Measurements from ENCODE around the gene TRANK1. TPM values are rescaled to one million over a fixed set of nuclear protein-coding genes. Genes with fewer than 3 reads are reported as not detected.

TRANK1 gene
- total and polyA plus RNA-seq, 2 experiments from 2014 or later, result 1.8 to 6.7 TPM

GRCh38 chr3:36893826-36894225 is 51.0 kb downstream of the TRANK1 start (continued):
- no peak for TF ChIP-seq ZNF462 (CRISPR knock-in tag; IDR thresholded peaks at IDR 0.05)

DNA sequence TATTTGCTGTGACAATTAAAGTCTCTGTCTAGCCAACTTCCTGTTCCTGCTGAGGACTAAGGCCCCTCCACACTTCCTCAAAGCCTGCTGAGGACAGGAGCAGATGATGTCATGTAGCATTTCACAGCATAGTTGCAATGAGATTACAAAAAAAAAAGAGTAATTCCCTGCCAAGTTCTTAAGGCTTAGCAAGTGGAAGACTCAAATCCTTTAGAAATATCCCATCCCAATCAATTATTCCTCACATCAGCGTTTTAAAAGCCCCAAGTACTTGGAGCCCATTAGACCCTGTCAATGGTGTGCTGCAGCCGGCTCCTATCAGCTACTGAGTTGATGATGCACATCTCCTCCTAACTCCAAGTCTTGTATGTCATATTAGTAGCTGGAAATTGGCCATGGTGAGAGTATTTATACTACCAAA is 51.7 kb downstream of the TRANK1 start:
- peaks cover 5% of the 10 kb centered on the region for H3K4me1 ChIP-seq (ENCODE audit: insufficient read depth)
- Mint-ChIP-seq H3K27me3 (ENCODE audit: insufficient read depth, low read depth, poor library complexity) (no peaks in the 10 kb centered on the region), H3K36me3 (ENCODE audit: low read depth) (no peaks in the 10 kb centered on the region; the same call in 2 of the 3 replicates), H3K9me3 (0 out of 3 replicates have a peak, but pooled peaks cover under 1% of the 10 kb centered on the region), H3K4me1 (peaks cover 18% of the 10 kb centered on the region), H3K4me3 (no peak overlapping the region), H3K27ac (no peak overlapping the region)
- H4K20me1 ChIP-seq (replicated peaks; ENCODE audit: insufficient read depth), result no peaks in the 10 kb centered on the region
- no peaks in the 10 kb centered on the region for H3K36me3 ChIP-seq (ENCODE audit: insufficient read depth)
- no peak overlapping the region for H3K27ac ChIP-seq (ENCODE audit: low read depth)
- DNase-seq (ENCODE audit: low spot score) (peak; percentile 40), ATAC-seq (no peak)
- no peaks in the 10 kb centered on the region for H3K9me2 ChIP-seq (ENCODE audit: insufficient read depth)
- no peak overlapping the region for H3K4me3 ChIP-seq
- H3K27me3 ChIP-seq (ENCODE audit: insufficient read depth), result no peaks in the 10 kb centered on the region
- TF ChIP-seq, protein P1, sequence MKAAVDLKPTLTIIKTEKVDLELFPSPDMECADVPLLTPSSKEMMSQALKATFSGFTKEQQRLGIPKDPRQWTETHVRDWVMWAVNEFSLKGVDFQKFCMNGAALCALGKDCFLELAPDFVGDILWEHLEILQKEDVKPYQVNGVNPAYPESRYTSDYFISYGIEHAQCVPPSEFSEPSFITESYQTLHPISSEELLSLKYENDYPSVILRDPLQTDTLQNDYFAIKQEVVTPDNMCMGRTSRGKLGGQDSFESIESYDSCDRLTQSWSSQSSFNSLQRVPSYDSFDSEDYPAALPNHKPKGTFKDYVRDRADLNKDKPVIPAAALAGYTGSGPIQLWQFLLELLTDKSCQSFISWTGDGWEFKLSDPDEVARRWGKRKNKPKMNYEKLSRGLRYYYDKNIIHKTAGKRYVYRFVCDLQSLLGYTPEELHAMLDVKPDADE (IDR thresholded peaks at IDR 0.05), result no peak
- TF ChIP-seq JUNB (IDR thresholded peaks at IDR 0.05; ENCODE audit: unreplicated experiment) (no peak), CREB1 (CRISPR knock-in tag; IDR thresholded peaks at IDR 0.05; ENCODE audit: low read depth) (no peak), ZNF462 (CRISPR knock-in tag; IDR thresholded peaks at IDR 0.05) (no peak)
- TF ChIP-seq, protein P2, sequence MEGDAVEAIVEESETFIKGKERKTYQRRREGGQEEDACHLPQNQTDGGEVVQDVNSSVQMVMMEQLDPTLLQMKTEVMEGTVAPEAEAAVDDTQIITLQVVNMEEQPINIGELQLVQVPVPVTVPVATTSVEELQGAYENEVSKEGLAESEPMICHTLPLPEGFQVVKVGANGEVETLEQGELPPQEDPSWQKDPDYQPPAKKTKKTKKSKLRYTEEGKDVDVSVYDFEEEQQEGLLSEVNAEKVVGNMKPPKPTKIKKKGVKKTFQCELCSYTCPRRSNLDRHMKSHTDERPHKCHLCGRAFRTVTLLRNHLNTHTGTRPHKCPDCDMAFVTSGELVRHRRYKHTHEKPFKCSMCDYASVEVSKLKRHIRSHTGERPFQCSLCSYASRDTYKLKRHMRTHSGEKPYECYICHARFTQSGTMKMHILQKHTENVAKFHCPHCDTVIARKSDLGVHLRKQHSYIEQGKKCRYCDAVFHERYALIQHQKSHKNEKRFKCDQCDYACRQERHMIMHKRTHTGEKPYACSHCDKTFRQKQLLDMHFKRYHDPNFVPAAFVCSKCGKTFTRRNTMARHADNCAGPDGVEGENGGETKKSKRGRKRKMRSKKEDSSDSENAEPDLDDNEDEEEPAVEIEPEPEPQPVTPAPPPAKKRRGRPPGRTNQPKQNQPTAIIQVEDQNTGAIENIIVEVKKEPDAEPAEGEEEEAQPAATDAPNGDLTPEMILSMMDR (conservative IDR thresholded peaks at IDR 0.05; ENCODE audit: low read depth in 2 of 2), result no peak
- no peaks in the 10 kb centered on the region for H3F3A ChIP-seq (replicated peaks; ENCODE audit: low read depth)
- H3K4me2 ChIP-seq, result no peak overlapping the region
- H2AFZ ChIP-seq, result no peak overlapping the region
- no peaks in the 10 kb centered on the region for H3K79me2 ChIP-seq (replicated peaks; ENCODE audit: insufficient read depth)
